Prostate gland (tissue), 2 donors: ENCODE results near the gene ATP5F1D. TPM values are rescaled to one million over a fixed set of nuclear protein-coding genes. Genes with fewer than 3 reads are reported as not detected.

ENCODE experiments used
- DNase-seq: peaks from one replicate; pipeline ENCODE4 v3.0.0-alpha.2; 2019; ENCODE audit warnings: low spot score
- H3K27ac ChIP-seq, 2 donors: fragments of 200-600 bp; sonication (generic); 2 replicates each; pipeline ENCODE4 v1.5.1; 2017 to 2019
- H3K27me3 ChIP-seq: fragments of 200-600 bp; sonication (generic); replicated peaks from 2 replicates; pipeline ENCODE4 v1.5.1; 2019; ENCODE audit not compliant: insufficient read depth
- H3K36me3 ChIP-seq, 2 donors: fragments of 200-600 bp; sonication (generic); 1 replicate in 1 of 2; 2 replicates in 1 of 2; pipeline versions ENCODE4 v1.5.1 to v1.8.1; 2017 to 2019
- H3K4me1 ChIP-seq: fragments of 200-600 bp; sonication (generic); replicated peaks from 2 replicates; pipeline ENCODE4 v1.5.1; 2019
- H3K4me3 ChIP-seq, 2 donors: fragments of 200-600 bp; sonication (generic); 2 replicates each; pipeline ENCODE4 v1.5.1; 2017 to 2019
- H3K9me3 ChIP-seq: fragments of 200-600 bp; sonication (generic); 2 replicates; pipeline ENCODE4 v1.5.1; 2017
- CTCF ChIP-seq, 4 experiments: fragments of 200-600 bp in 2 of 4; fragments of 450-650 bp in 2 of 4; sonication (generic) in 2 of 4; IDR thresholded peaks; 1 replicate in 3 of 4; 2 replicates in 1 of 4; pipeline ENCODE4 v1.5.1; 2016 to 2019; ENCODE audit warnings: antibody characterized with exemption in 4 of 4, mild to moderate bottlenecking in 2 of 4, moderate library complexity in 2 of 4
- POLR2A ChIP-seq: fragments of 450-650 bp; IDR thresholded peaks from one replicate; pipeline ENCODE4 v1.6.1; 2016; ENCODE audit warnings: antibody characterized with exemption, mild to moderate bottlenecking
- POLR2AphosphoS5 ChIP-seq: sonication (generic); formaldehyde crosslinking; IDR thresholded peaks from one replicate; pipeline ENCODE4 v1.6.1; 2017; ENCODE audit warnings: antibody characterized with exemption
- WGBS: methylation state at CpG from one replicate; pipeline ENCODE4 v1.1.5; 2018; 5-methylcytosine and 5-hydroxymethylcytosine counted together
- intact Hi-C: fragments of 100-400 bp; cut with DNase I; formaldehyde crosslinking; loops from one replicate; pipeline ENCODE4 v1.14.2; 2022
- total RNA-seq, 2 donors: library from RNA; depleted of rRNA; stranded (reverse); fragments of >200 nt; gene quantifications; one replicate each; pipeline ENCODE4 v1.1.0, GENCODE V29; 2016

Gene ATP5F1D
- total RNA-seq, 2 donors from 2014 or later: 109 to 151 TPM

- H3K4me1 ChIP-seq: no peaks in the 10 kb centered on the region
- peaks cover 4% of the 10 kb centered on the region for H3K27me3 ChIP-seq
- TF ChIP-seq POLR2AphosphoS5 (no peak), CTCF (IDR thresholded peaks at IDR 0.05) (no peak)
- intact Hi-C loops: no loop called here
- H3K36me3 ChIP-seq: no peaks in the 10 kb centered on the region
- no peaks in the 10 kb centered on the region for H3K9me3 ChIP-seq
- H3K4me3 ChIP-seq: no peak overlapping the region
- WGBS: 84% methylated on average over 17 of the region's 17 CpGs
- no peak overlapping the region for H3K27ac ChIP-seq
- no peak for DNase-seq
Measured at GRCh38 chr19:1292419-1293151, 51.0 kb downstream of the ATP5F1D start.

- DNase-seq: no peak
- H3K9me3 ChIP-seq: no peaks in the 10 kb centered on the region
- WGBS: 83% methylated on average over 28 of the region's 35 CpGs
- H3K27ac ChIP-seq: no peak overlapping the region
- no peaks in the 10 kb centered on the region for H3K36me3 ChIP-seq
- no peak for TF ChIP-seq POLR2A
- no peak for TF ChIP-seq CTCF (IDR thresholded peaks at IDR 0.05)
- TF ChIP-seq POLR2AphosphoS5: no peak
- peaks cover 2% of the 10 kb centered on the region for H3K27me3 ChIP-seq
- H3K4me3 ChIP-seq: no peak overlapping the region
- intact Hi-C loops: no loop called here
- no peaks in the 10 kb centered on the region for H3K4me1 ChIP-seq
Measured at GRCh38 chr19:1293782-1294604, 52.4 kb downstream of the ATP5F1D start.

Other genes starting within 250 kb of the ATP5F1D start
- under 1 TPM in 1 of 2 donors, not detected in 1; 0.34 TPM for gene GRIN3B, start 241.3 kb upstream of the ATP5F1D start, total RNA-seq
- 100 to 1,000 TPM; 216 to 377 TPM for gene TMEM259, start 220.6 kb upstream of the ATP5F1D start, total RNA-seq
- gene RNU6-2, start 220.2 kb upstream of the ATP5F1D start, total RNA-seq: not detected
- 100 to 1,000 TPM in 1 of 2 donors, 10 to 100 TPM in 1; 82.9 to 101 TPM for gene CNN2, start 215.1 kb upstream of the ATP5F1D start, total RNA-seq
- gene ABCA7, start 201.6 kb upstream of the ATP5F1D start, total RNA-seq: 10 to 100 TPM; 16.2 to 25.1 TPM
- 10 to 100 TPM in 1 of 2 donors, 1 to 10 TPM in 1; 8.9 to 26.2 TPM for gene ARHGAP45, start 174.6 kb upstream of the ATP5F1D start, total RNA-seq
- gene POLR2E, start 146.4 kb upstream of the ATP5F1D start, total RNA-seq: 100 to 1,000 TPM; 152 to 169 TPM
- 100 to 1,000 TPM; 577 to 627 TPM for gene GPX4, start 137.8 kb upstream of the ATP5F1D start, total RNA-seq
- gene SBNO2, start 67.5 kb upstream of the ATP5F1D start, total RNA-seq: 10 to 100 TPM; 32.5 to 79.9 TPM
- gene STK11, start 36.0 kb upstream of the ATP5F1D start, total RNA-seq: 100 to 1,000 TPM in 1 of 2 donors, 10 to 100 TPM in 1; 75.1 to 157 TPM
- 1 to 10 TPM in 1 of 2 donors, under 1 TPM in 1; 0.68 to 4.4 TPM for gene CBARP, start 3.7 kb upstream of the ATP5F1D start, total RNA-seq
- 10 to 100 TPM; 35.8 to 42.9 TPM for gene MIDN, start 6.8 kb downstream of the ATP5F1D start, total RNA-seq
- gene CIRBP, start 27.6 kb downstream of the ATP5F1D start, total RNA-seq: 100 to 1,000 TPM; 753 to 863 TPM
- gene FAM174C, start 33.8 kb downstream of the ATP5F1D start, total RNA-seq: 10 to 100 TPM; 95.1 to 98.7 TPM
- gene EFNA2, start 44.1 kb downstream of the ATP5F1D start, total RNA-seq: not detected
- gene NDUFS7, start 142.2 kb downstream of the ATP5F1D start, total RNA-seq: 100 to 1,000 TPM; 147 to 202 TPM
- 100 to 1,000 TPM; 100 to 183 TPM for gene GAMT, start 159.8 kb downstream of the ATP5F1D start, total RNA-seq
- 10 to 100 TPM; 58.6 to 74.1 TPM for gene DAZAP1, start 165.8 kb downstream of the ATP5F1D start, total RNA-seq
- gene RPS15, start 196.6 kb downstream of the ATP5F1D start, total RNA-seq: 1,000 to 10,000 TPM; 3,102 to 5,853 TPM
- gene APC2, start 208.4 kb downstream of the ATP5F1D start, total RNA-seq: 1 to 10 TPM in 1 of 2 donors, under 1 TPM in 1; 0.05 to 2.2 TPM
- gene C19orf25, start 237.5 kb downstream of the ATP5F1D start, total RNA-seq: 10 to 100 TPM; 54.0 to 93.0 TPM
- 10 to 100 TPM in 1 of 2 donors, 1 to 10 TPM in 1; 8.1 to 22.9 TPM for gene PCSK4, start 248.6 kb downstream of the ATP5F1D start, total RNA-seq
- 100 to 1,000 TPM in 1 of 2 donors, 10 to 100 TPM in 1; 61.9 to 349 TPM for gene REEP6, start 249.4 kb downstream of the ATP5F1D start, total RNA-seq